GM12878 (cell line): ENCODE data around the gene ANO4.

Experiments used
- ATF3 ChIP-seq: IDR thresholded peaks from 2 replicates; pipeline ENCODE4 v1.6.1; 2011; ENCODE audit warnings: low read depth, mild to moderate bottlenecking, low read length, moderate library complexity, borderline replicate concordance; ENCODE audit errors: extremely low read depth
- BACH1 ChIP-seq: fragments of 450-650 bp; IDR thresholded peaks from 2 replicates; pipeline ENCODE4 v1.6.1; 2017; ENCODE audit warnings: mild to moderate bottlenecking, borderline replicate concordance
- CBX5 ChIP-seq: sonication (generic); IDR thresholded peaks from 2 replicates; pipeline ENCODE4 v1.6.1; 2016; ENCODE audit warnings: low read depth, moderate library complexity, mild to moderate bottlenecking, inconsistent platforms
- ESRRA ChIP-seq: IDR thresholded peaks from 2 replicates; pipeline ENCODE4 v1.6.1; 2012; ENCODE audit warnings: mild to moderate bottlenecking, low read length, improper control_type of control experiment
- IRF3 ChIP-seq: fragments of 450-650 bp; IDR thresholded peaks from 2 replicates; pipeline ENCODE4 v1.6.1; 2014; ENCODE audit warnings: mild to moderate bottlenecking
- NFYB ChIP-seq: IDR thresholded peaks from 2 replicates; pipeline ENCODE4 v1.6.1; 2011; ENCODE audit warnings: low read depth, mild to moderate bottlenecking, low read length, improper control_type of control experiment, moderate library complexity; ENCODE audit not compliant: insufficient read depth
- POLR2A ChIP-seq: IDR thresholded peaks from 2 replicates; pipeline ENCODE4 v1.6.1; 2011; ENCODE audit warnings: low read depth, mild to moderate bottlenecking, low read length
- RELA ChIP-seq: fragments of 450-650 bp; IDR thresholded peaks from 2 replicates; pipeline ENCODE4 v1.8.0; 2014; ENCODE audit warnings: borderline replicate concordance; ENCODE audit not compliant: partially characterized antibody
- SREBF2 ChIP-seq: IDR thresholded peaks from 2 replicates; pipeline ENCODE4 v1.6.1; 2012; ENCODE audit warnings: mild to moderate bottlenecking, low read length
- TF ChIP-seq, protein P1 (sequence below): fragments of 150-350 bp; IDR thresholded peaks from 2 replicates; pipeline ENCODE4 v1.6.1; 2014; ENCODE audit warnings: mild to moderate bottlenecking, low read depth, low read length
- TF ChIP-seq, protein P2 (sequence below), 3 experiments: IDR thresholded peaks in 2 of 3; conservative IDR thresholded peaks in 1 of 3; 2 replicates each; pipeline ENCODE4 v1.5.1; 2011; ENCODE audit warnings: low read depth in 3 of 3, low read length in 3 of 3, mild to moderate bottlenecking in 3 of 3, control low read depth in 2 of 3, moderate library complexity in 2 of 3, inconsistent platforms in 1 of 3, mixed read lengths in 1 of 3; ENCODE audit not compliant: control insufficient read depth in 2 of 3, insufficient read depth in 1 of 3; ENCODE audit errors: extremely low read depth in 1 of 3
- TF ChIP-seq, protein P3 (sequence below): fragments of 450-650 bp; IDR thresholded peaks from 2 replicates; pipeline ENCODE4 v1.6.1; 2017; ENCODE audit warnings: antibody characterized with exemption, mild to moderate bottlenecking, moderate library complexity

GRCh38 chr12:100972121-100972520 is 177.5 kb downstream of the ANO4 start:
- TF ChIP-seq IRF3 (no peak), CBX5 (no peak), POLR2A (no peak), ESRRA (no peak), ATF3 (no peak), NFYB (no peak), SREBF2 (no peak), RELA (no peak), BACH1 (no peak)
- TF ChIP-seq, protein P1, sequence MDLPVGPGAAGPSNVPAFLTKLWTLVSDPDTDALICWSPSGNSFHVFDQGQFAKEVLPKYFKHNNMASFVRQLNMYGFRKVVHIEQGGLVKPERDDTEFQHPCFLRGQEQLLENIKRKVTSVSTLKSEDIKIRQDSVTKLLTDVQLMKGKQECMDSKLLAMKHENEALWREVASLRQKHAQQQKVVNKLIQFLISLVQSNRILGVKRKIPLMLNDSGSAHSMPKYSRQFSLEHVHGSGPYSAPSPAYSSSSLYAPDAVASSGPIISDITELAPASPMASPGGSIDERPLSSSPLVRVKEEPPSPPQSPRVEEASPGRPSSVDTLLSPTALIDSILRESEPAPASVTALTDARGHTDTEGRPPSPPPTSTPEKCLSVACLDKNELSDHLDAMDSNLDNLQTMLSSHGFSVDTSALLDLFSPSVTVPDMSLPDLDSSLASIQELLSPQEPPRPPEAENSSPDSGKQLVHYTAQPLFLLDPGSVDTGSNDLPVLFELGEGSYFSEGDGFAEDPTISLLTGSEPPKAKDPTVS: no peak
- TF ChIP-seq, protein P2, sequence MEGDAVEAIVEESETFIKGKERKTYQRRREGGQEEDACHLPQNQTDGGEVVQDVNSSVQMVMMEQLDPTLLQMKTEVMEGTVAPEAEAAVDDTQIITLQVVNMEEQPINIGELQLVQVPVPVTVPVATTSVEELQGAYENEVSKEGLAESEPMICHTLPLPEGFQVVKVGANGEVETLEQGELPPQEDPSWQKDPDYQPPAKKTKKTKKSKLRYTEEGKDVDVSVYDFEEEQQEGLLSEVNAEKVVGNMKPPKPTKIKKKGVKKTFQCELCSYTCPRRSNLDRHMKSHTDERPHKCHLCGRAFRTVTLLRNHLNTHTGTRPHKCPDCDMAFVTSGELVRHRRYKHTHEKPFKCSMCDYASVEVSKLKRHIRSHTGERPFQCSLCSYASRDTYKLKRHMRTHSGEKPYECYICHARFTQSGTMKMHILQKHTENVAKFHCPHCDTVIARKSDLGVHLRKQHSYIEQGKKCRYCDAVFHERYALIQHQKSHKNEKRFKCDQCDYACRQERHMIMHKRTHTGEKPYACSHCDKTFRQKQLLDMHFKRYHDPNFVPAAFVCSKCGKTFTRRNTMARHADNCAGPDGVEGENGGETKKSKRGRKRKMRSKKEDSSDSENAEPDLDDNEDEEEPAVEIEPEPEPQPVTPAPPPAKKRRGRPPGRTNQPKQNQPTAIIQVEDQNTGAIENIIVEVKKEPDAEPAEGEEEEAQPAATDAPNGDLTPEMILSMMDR (IDR thresholded peaks at IDR 0.05 in 2 of 3, conservative IDR thresholded peaks at IDR 0.05 in 1 of 3; ENCODE audit: control insufficient read depth in 2 of 3, extremely low read depth in 1 of 3, insufficient read depth in 1 of 3, low read depth in 3 of 3, low read length in 3 of 3): no peak
- TF ChIP-seq, protein P3, sequence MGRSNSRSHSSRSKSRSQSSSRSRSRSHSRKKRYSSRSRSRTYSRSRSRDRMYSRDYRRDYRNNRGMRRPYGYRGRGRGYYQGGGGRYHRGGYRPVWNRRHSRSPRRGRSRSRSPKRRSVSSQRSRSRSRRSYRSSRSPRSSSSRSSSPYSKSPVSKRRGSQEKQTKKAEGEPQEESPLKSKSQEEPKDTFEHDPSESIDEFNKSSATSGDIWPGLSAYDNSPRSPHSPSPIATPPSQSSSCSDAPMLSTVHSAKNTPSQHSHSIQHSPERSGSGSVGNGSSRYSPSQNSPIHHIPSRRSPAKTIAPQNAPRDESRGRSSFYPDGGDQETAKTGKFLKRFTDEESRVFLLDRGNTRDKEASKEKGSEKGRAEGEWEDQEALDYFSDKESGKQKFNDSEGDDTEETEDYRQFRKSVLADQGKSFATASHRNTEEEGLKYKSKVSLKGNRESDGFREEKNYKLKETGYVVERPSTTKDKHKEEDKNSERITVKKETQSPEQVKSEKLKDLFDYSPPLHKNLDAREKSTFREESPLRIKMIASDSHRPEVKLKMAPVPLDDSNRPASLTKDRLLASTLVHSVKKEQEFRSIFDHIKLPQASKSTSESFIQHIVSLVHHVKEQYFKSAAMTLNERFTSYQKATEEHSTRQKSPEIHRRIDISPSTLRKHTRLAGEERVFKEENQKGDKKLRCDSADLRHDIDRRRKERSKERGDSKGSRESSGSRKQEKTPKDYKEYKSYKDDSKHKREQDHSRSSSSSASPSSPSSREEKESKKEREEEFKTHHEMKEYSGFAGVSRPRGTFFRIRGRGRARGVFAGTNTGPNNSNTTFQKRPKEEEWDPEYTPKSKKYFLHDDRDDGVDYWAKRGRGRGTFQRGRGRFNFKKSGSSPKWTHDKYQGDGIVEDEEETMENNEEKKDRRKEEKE: no peak
